Measurements from ENCODE around the gene VIPR2. TPM values are rescaled to one million over a fixed set of nuclear protein-coding genes. Genes with fewer than 3 reads are reported as not detected.

Gene VIPR2
- total and polyA plus RNA-seq, 2 donors from 2014 or later, result 0.91 to 1.3 TPM

GRCh38 chr7:159118197-159118595 lies 26.5 kb downstream of the VIPR2 start:
- Histone ChIP-seq H3K27ac (ENCODE audit: low read depth in 2 of 2, low read length in 2 of 2) (no peak overlapping the region), H3K9me3 (ENCODE audit: control insufficient read depth in 2 of 3, insufficient read depth in 1 of 3, low read length in 3 of 3) (no peaks in the 10 kb centered on the region), H3K9ac (ENCODE audit: low read length in 3 of 3) (no peak overlapping the region), H3K4me1 (ENCODE audit: control insufficient read depth in 2 of 3, insufficient read depth in 2 of 3, low read depth in 1 of 3, low read length in 3 of 3) (no peaks in the 10 kb centered on the region), H3K36me3 (ENCODE audit: control insufficient read depth in 2 of 3, insufficient read depth in 3 of 3, low read length in 3 of 3) (no peaks in the 10 kb centered on the region), H3K27me3 (ENCODE audit: control insufficient read depth, insufficient read depth, low read length) (no peaks in the 10 kb centered on the region), H3K4me3 (ENCODE audit: low read length in 3 of 3) (no peak overlapping the region)
- DNase-seq, result peak in 1 of 5 donors; percentile 27
- intact Hi-C loops (cut with DNase I), result no loop called here
- TF ChIP-seq CTCF (IDR thresholded peaks at IDR 0.05; ENCODE audit: borderline replicate concordance, extremely low read depth, insufficient read depth), result no peak
- FAIRE-seq, result no peak

- Histone ChIP-seq H3K9ac (ENCODE audit: low read length in 3 of 3) (no peak overlapping the region), H3K27ac (ENCODE audit: low read depth in 2 of 2, low read length in 2 of 2) (no peak overlapping the region), H3K4me1 (ENCODE audit: control insufficient read depth in 2 of 3, insufficient read depth in 2 of 3, low read depth in 1 of 3, low read length in 3 of 3) (no peaks in the 10 kb centered on the region), H3K4me3 (ENCODE audit: low read length in 3 of 3) (no peak overlapping the region), H3K27me3 (ENCODE audit: control insufficient read depth, insufficient read depth, low read length) (no peaks in the 10 kb centered on the region), H3K9me3 (ENCODE audit: control insufficient read depth in 2 of 3, insufficient read depth in 1 of 3, low read length in 3 of 3) (no peaks in the 10 kb centered on the region), H3K36me3 (ENCODE audit: control insufficient read depth in 2 of 3, insufficient read depth in 3 of 3, low read length in 3 of 3) (no peaks in the 10 kb centered on the region)
- intact Hi-C loops (cut with DNase I), result no loop called here
- no peak for TF ChIP-seq CTCF (IDR thresholded peaks at IDR 0.05; ENCODE audit: borderline replicate concordance, extremely low read depth, insufficient read depth)
- DNase-seq (peak; percentile 29 to 82 (median 71)), FAIRE-seq (no peak)
Observed at GRCh38 chr7:159117366-159118196, 27.1 kb downstream of the VIPR2 start.

GRCh38 chr7:159116581-159117339 lies 27.9 kb downstream of the VIPR2 start:
- DNase-seq, result peak in 2 of 5 donors; percentile 32 to 35

More at GRCh38 chr7:159116581-159117339, 27.9 kb downstream of the VIPR2 start:
- no peaks in the 10 kb centered on the region for H3K27me3 ChIP-seq (ENCODE audit: control insufficient read depth, insufficient read depth, low read length)
- intact Hi-C loops (cut with DNase I), result no loop called here
- no peak overlapping the region for H3K27ac ChIP-seq (ENCODE audit: low read depth in 2 of 2, low read length in 2 of 2)
- H3K9ac ChIP-seq (ENCODE audit: low read length in 3 of 3), result no peak overlapping the region
- H3K4me3 ChIP-seq (ENCODE audit: low read length in 3 of 3), result no peak overlapping the region
- H3K9me3 ChIP-seq (ENCODE audit: control insufficient read depth in 2 of 3, insufficient read depth in 1 of 3, low read length in 3 of 3), result no peaks in the 10 kb centered on the region
- H3K4me1 ChIP-seq (ENCODE audit: control insufficient read depth in 2 of 3, insufficient read depth in 2 of 3, low read depth in 1 of 3, low read length in 3 of 3), result no peaks in the 10 kb centered on the region
- H3K36me3 ChIP-seq (ENCODE audit: control insufficient read depth in 2 of 3, insufficient read depth in 3 of 3, low read length in 3 of 3), result no peaks in the 10 kb centered on the region
- no peak for TF ChIP-seq CTCF (IDR thresholded peaks at IDR 0.05; ENCODE audit: borderline replicate concordance, extremely low read depth, insufficient read depth)
- no peak for FAIRE-seq

Measured in kidney (tissue), 14 donors.